ENCODE results near the gene CNTN1.

DNA sequence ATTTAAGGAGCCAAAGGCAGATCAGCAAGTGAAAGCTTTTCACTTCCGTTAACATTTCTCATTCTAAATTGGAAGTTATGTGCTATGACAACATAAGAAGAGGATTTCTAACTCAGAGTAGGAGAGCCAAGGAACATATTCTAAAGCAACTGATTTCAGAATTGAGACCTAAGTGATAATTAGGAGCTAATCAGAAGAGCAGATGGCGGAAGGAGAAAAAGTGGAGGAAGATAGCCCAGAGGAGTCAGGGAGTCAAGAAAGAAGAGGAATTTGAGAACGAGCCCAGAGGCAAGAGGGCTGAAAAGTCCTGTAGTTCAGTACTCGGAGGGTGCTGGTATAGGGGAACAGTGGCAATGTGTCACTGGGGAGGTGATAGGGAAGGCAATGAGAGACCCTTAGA is 162.4 kb downstream of the CNTN1 start:
- no peak for TF ChIP-seq POLR2AphosphoS5 (IDR thresholded peaks at IDR 0.05; ENCODE audit: borderline replicate concordance, low read depth, low read length)
- no peak for TF ChIP-seq EZH2 (IDR thresholded peaks at IDR 0.05)

Data from SK-N-MC (cell line).